ENCODE results near the gene MBD5.

Gene MBD5

DNA sequence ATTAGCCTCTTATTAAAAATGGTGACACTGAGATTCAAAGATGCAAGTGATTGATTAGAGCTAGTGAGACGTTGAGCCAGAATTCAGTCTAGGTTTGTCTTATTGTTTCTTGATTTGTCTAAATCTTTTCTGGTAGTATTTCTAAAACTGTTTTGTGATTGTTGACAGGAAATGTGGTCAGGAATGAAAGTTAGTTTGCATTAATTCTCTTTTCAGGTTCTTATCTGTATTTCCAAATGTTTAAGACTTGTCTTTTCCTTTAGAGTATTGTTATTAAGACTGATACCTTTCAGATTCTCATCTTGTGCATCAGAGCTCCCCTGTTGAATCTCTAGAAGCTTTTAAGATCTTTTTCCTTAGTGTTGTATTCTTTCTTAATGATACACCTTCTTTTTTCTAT, 89.3 kb downstream of the MBD5 start:
- Histone ChIP-seq H3K79me2 (ENCODE audit: insufficient read depth, low read length) (no peaks in the 10 kb centered on the region), H3K27ac (ENCODE audit: low read length) (no peak overlapping the region), H3K4me1 (ENCODE audit: insufficient read depth, low read length) (no peaks in the 10 kb centered on the region), H3K9ac (ENCODE audit: low read depth, low read length) (no peak overlapping the region), H2AFZ (ENCODE audit: low read depth, low read length) (no peak overlapping the region), H3K4me2 (ENCODE audit: insufficient read depth, low read length) (no peak overlapping the region), H3K27me3 (ENCODE audit: insufficient read depth, low read length, poor library complexity) (no peaks in the 10 kb centered on the region), H3K4me3 (ENCODE audit: low read depth in 1 of 2, low read length in 2 of 2) (no peak overlapping the region), H3K9me3 (ENCODE audit: insufficient read depth, low read length, severe bottlenecking) (no peaks in the 10 kb centered on the region), H3K36me3 (ENCODE audit: insufficient read depth, low read length) (no peaks in the 10 kb centered on the region), H4K20me1 (ENCODE audit: insufficient read depth, low read length) (no peaks in the 10 kb centered on the region)
- DNase-seq (no peak), ATAC-seq (ENCODE audit: insufficient read depth, low read depth) (no peak)
- TF ChIP-seq, protein P1, sequence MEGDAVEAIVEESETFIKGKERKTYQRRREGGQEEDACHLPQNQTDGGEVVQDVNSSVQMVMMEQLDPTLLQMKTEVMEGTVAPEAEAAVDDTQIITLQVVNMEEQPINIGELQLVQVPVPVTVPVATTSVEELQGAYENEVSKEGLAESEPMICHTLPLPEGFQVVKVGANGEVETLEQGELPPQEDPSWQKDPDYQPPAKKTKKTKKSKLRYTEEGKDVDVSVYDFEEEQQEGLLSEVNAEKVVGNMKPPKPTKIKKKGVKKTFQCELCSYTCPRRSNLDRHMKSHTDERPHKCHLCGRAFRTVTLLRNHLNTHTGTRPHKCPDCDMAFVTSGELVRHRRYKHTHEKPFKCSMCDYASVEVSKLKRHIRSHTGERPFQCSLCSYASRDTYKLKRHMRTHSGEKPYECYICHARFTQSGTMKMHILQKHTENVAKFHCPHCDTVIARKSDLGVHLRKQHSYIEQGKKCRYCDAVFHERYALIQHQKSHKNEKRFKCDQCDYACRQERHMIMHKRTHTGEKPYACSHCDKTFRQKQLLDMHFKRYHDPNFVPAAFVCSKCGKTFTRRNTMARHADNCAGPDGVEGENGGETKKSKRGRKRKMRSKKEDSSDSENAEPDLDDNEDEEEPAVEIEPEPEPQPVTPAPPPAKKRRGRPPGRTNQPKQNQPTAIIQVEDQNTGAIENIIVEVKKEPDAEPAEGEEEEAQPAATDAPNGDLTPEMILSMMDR (IDR thresholded peaks at IDR 0.05; ENCODE audit: borderline replicate concordance, extremely low read depth, low read length, poor library complexity, severe bottlenecking) = no peak
- no peak for TF ChIP-seq EZH2 (IDR thresholded peaks at IDR 0.05; ENCODE audit: borderline replicate concordance, low read depth, low read length, severe bottlenecking)

DNA sequence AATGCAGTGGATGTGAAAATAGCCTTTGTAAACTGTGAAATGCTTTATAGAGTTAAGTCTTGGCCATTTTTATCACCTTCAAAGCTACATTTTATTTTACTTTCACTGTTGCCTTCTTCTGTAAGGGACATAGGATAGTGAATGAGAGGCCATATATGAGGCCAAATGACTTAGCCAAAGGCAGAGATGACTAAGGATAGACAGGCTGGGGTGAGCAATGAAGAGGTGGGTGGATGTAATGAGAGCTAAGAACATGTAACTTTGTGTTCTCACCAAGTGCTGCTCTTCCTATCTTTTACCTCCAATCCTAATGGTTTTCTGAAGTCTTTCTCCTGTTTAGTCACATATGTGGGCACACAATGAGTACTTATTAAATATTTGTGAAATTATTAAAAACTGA, 101.9 kb downstream of the MBD5 start:
- Histone ChIP-seq H3K9me3 (ENCODE audit: insufficient read depth, low read length, severe bottlenecking) (no peaks in the 10 kb centered on the region), H3K4me3 (ENCODE audit: low read depth in 1 of 2, low read length in 2 of 2) (no peak overlapping the region), H3K79me2 (ENCODE audit: insufficient read depth, low read length) (no peaks in the 10 kb centered on the region), H3K27ac (ENCODE audit: low read length) (no peak overlapping the region), H4K20me1 (ENCODE audit: insufficient read depth, low read length) (no peaks in the 10 kb centered on the region), H3K9ac (ENCODE audit: low read depth, low read length) (no peak overlapping the region), H3K4me2 (ENCODE audit: insufficient read depth, low read length) (no peak overlapping the region), H3K4me1 (ENCODE audit: insufficient read depth, low read length) (no peaks in the 10 kb centered on the region), H3K27me3 (ENCODE audit: insufficient read depth, low read length, poor library complexity) (no peaks in the 10 kb centered on the region), H3K36me3 (ENCODE audit: insufficient read depth, low read length) (no peaks in the 10 kb centered on the region), H2AFZ (ENCODE audit: low read depth, low read length) (no peak overlapping the region)
- ATAC-seq (ENCODE audit: insufficient read depth, low read depth) (no peak), DNase-seq (no peak)
- TF ChIP-seq, protein P1 (IDR thresholded peaks at IDR 0.05; ENCODE audit: borderline replicate concordance, extremely low read depth, low read length, poor library complexity, severe bottlenecking) = no peak
- no peak for TF ChIP-seq EZH2 (IDR thresholded peaks at IDR 0.05; ENCODE audit: borderline replicate concordance, low read depth, low read length, severe bottlenecking)

DNA sequence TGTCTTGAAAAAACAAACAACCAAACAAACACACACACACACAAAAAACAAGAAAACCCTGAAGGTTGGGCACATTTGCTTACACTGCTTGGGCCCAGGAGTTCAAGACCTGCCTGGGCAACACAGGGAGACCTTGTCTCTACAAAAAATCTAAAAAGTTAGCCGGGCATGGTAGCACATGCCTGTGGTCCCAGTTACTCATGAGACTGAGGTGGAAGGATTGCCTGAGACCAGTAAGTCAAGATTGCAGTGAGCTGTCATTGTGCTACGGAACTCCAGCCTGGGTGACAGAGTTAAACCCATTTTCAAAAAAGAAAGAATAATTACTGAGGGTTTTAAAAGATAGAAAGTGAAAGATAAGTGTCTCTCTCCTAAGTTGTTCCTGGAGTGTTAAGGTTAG, 103.4 kb downstream of the MBD5 start:
- no peaks in the 10 kb centered on the region for H3K27me3 ChIP-seq (ENCODE audit: insufficient read depth, low read length, poor library complexity)
- no peaks in the 10 kb centered on the region for H3K4me1 ChIP-seq (ENCODE audit: insufficient read depth, low read length)
- no peaks in the 10 kb centered on the region for H3K79me2 ChIP-seq (ENCODE audit: insufficient read depth, low read length)
- TF ChIP-seq, protein P1 (IDR thresholded peaks at IDR 0.05; ENCODE audit: borderline replicate concordance, extremely low read depth, low read length, poor library complexity, severe bottlenecking) = no peak
- TF ChIP-seq EZH2 (IDR thresholded peaks at IDR 0.05; ENCODE audit: borderline replicate concordance, low read depth, low read length, severe bottlenecking) = no peak
- no peaks in the 10 kb centered on the region for H3K36me3 ChIP-seq (ENCODE audit: insufficient read depth, low read length)
- H3K9me3 ChIP-seq (ENCODE audit: insufficient read depth, low read length, severe bottlenecking) = no peaks in the 10 kb centered on the region
- DNase-seq = no peak
- ATAC-seq (ENCODE audit: insufficient read depth, low read depth) = no peak
- H3K9ac ChIP-seq (ENCODE audit: low read depth, low read length) = no peak overlapping the region
- no peak overlapping the region for H3K27ac ChIP-seq (ENCODE audit: low read length)
- H3K4me2 ChIP-seq (ENCODE audit: insufficient read depth, low read length) = no peak overlapping the region
- no peaks in the 10 kb centered on the region for H4K20me1 ChIP-seq (ENCODE audit: insufficient read depth, low read length)
- H2AFZ ChIP-seq (ENCODE audit: low read depth, low read length) = no peak overlapping the region
- H3K4me3 ChIP-seq (ENCODE audit: low read depth in 1 of 2, low read length in 2 of 2) = no peak overlapping the region

DNA sequence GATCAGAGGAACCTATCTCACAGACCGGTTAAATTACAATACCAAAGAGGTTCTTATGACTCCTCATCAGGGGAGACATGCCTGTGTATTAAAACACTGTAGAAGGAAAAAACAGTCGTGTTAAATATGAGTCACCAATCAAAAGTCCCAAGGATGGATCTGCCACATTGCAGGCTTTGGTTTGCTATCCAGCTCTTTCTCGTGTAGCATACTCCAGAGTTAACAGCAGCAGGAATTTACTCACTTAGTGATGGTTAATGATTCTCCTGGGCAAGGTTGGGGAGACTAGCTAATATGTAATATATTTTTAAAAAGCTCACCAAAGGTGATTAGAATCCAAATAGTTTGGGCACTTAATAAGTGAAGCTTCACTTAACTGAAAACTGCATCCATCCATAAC, 109.7 kb downstream of the MBD5 start:
- Histone ChIP-seq H3K27me3 (ENCODE audit: insufficient read depth, low read length, poor library complexity) (no peaks in the 10 kb centered on the region), H3K4me1 (ENCODE audit: insufficient read depth, low read length) (no peaks in the 10 kb centered on the region), H2AFZ (ENCODE audit: low read depth, low read length) (no peak overlapping the region), H3K9ac (ENCODE audit: low read depth, low read length) (no peak overlapping the region), H3K4me2 (ENCODE audit: insufficient read depth, low read length) (no peak overlapping the region), H3K79me2 (ENCODE audit: insufficient read depth, low read length) (no peaks in the 10 kb centered on the region), H3K9me3 (ENCODE audit: insufficient read depth, low read length, severe bottlenecking) (no peaks in the 10 kb centered on the region), H3K36me3 (ENCODE audit: insufficient read depth, low read length) (no peaks in the 10 kb centered on the region), H3K4me3 (ENCODE audit: low read depth in 1 of 2, low read length in 2 of 2) (no peak overlapping the region), H4K20me1 (ENCODE audit: insufficient read depth, low read length) (no peaks in the 10 kb centered on the region), H3K27ac (ENCODE audit: low read length) (no peak overlapping the region)
- no peak for DNase-seq
- ATAC-seq (ENCODE audit: insufficient read depth, low read depth) = no peak
- TF ChIP-seq, protein P1 (IDR thresholded peaks at IDR 0.05; ENCODE audit: borderline replicate concordance, extremely low read depth, low read length, poor library complexity, severe bottlenecking) = no peak
- no peak for TF ChIP-seq EZH2 (IDR thresholded peaks at IDR 0.05; ENCODE audit: borderline replicate concordance, low read depth, low read length, severe bottlenecking)
